Endothelial cell of umbilical vein (primary cell): ENCODE measurements around the gene LRRC27.

Experiments
- CTCF ChIP-seq, 2 donors: IDR thresholded peaks; 1 replicate in 1 of 2; 2 replicates in 1 of 2; pipeline ENCODE4 v1.5.1; 2011; ENCODE audit warnings: low read length in 2 of 2, mild to moderate bottlenecking in 2 of 2, moderate library complexity in 2 of 2, control low read depth in 1 of 2, inconsistent platforms in 1 of 2, low read depth in 1 of 2; ENCODE audit not compliant: insufficient read depth in 1 of 2; ENCODE audit errors: extremely low read depth in 1 of 2
- EZH2 ChIP-seq: IDR thresholded peaks from 2 replicates; pipeline ENCODE4 v1.6.1; 2012; ENCODE audit warnings: borderline replicate concordance, low read depth, mild to moderate bottlenecking, moderate library complexity, low read length, inconsistent platforms; ENCODE audit not compliant: severe bottlenecking
- POLR2A ChIP-seq: IDR thresholded peaks from 2 replicates; pipeline ENCODE4 v1.6.1; 2012; ENCODE audit warnings: low read depth, mild to moderate bottlenecking, control low read depth, low read length
- POLR2AphosphoS5 ChIP-seq: IDR thresholded peaks from 2 replicates; pipeline ENCODE4 v1.6.1; 2012; ENCODE audit warnings: low read depth, mild to moderate bottlenecking, control low read depth, low read length, moderate library complexity; ENCODE audit not compliant: insufficient read depth

DNA sequence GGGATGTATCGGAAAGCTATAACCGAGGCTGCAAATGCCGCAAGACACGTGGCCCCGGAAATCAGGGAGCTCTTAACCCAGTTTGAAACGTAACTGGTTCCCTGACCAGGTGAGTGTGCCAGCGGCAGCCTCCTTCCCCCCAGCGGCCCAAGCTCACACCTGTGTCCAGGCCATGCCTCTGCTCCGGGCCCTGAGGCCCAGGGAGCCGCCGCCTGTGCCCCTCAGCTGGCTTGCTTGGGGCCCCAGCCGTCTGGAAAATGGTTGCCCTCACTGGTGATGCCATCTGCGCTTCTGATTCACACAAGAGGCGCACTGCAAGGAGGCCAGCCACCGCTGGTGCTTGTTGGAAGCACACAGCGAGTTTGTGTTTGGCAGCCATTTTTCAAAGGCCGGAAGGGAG is 74.2 kb downstream of the LRRC27 start:
- no peak for TF ChIP-seq CTCF (IDR thresholded peaks at IDR 0.05; ENCODE audit: extremely low read depth in 1 of 2, insufficient read depth in 1 of 2, low read depth in 1 of 2, low read length in 2 of 2)
- TF ChIP-seq POLR2AphosphoS5, result no peak
- no peak for TF ChIP-seq POLR2A
- no peak for TF ChIP-seq EZH2
